ENCODE data around the gene FGF4. TPM values are rescaled to one million over a fixed set of nuclear protein-coding genes. Genes with fewer than 3 reads are reported as not detected.

FGF4 gene
- total RNA-seq, 2 donors from 2014 or later, result 0.27 to 3.5 TPM

GRCh38 chr11:69814411-69814810, 39.3 kb upstream of the FGF4 start:
- Histone ChIP-seq H3K27me3 (ENCODE audit: control insufficient read depth, insufficient read depth, low read length, poor library complexity, severe bottlenecking) (peaks cover 62% of the 10 kb centered on the region), H3K9ac (ENCODE audit: extremely low read depth, low read length, poor library complexity, severe bottlenecking) (no peak overlapping the region), H3K4me1 (ENCODE audit: control insufficient read depth, insufficient read depth, low read length) (peaks cover 3% of the 10 kb centered on the region), H3K4me3 (ENCODE audit: low read length) (no peak overlapping the region), H3K9me3 (ENCODE audit: control insufficient read depth, low read length) (no peaks in the 10 kb centered on the region), H3K27ac (ENCODE audit: low read depth, low read length) (no peak overlapping the region), H3K36me3 (ENCODE audit: control insufficient read depth, insufficient read depth, low read length) (no peaks in the 10 kb centered on the region)
- no peak for DNase-seq
- Mint-ChIP-seq H3K27ac (no peak overlapping the region), H3K27me3 (ENCODE audit: insufficient read depth) (peaks cover 70% of the 10 kb centered on the region), H3K4me1 (no peaks in the 10 kb centered on the region), H3K4me3 (no peak overlapping the region), H3K9me3 (no peaks in the 10 kb centered on the region), H3K36me3 (ENCODE audit: low read depth) (no peaks in the 10 kb centered on the region)
- no peak for TF ChIP-seq CTCF (conservative IDR thresholded peaks at IDR 0.05)
- 69 to 81% methylated on average over 3 to 6 of the region's 7 CpGs for WGBS, 2 experiments (ENCODE audit: insufficient coverage in 1 of 2, insufficient read length in 1 of 2)

DNA sequence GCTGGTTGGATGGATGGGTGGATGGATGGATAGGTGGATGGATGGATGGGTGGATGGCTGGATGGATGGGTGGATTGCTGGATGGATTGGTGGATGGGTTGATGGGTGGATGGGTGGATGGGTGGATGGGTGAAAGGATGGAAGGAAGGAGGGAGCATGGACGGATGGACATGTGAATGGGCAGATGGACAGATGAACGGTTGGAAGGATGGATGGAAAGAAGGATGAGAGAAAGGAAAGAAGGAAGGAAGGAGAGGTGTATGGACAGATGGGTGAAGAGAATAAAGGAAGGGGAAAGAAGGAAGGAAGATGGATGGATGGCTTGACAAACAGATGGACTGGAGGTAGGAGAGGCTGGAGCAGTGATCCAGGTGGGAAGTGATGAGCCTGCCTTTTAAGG, 38.7 kb upstream of the FGF4 start:
- H3K27ac ChIP-seq (ENCODE audit: low read depth, low read length), result no peak overlapping the region
- no peaks in the 10 kb centered on the region for H3K36me3 ChIP-seq (ENCODE audit: control insufficient read depth, insufficient read depth, low read length)
- no peak overlapping the region for H3K4me3 Mint-ChIP-seq
- H3K9me3 ChIP-seq (ENCODE audit: control insufficient read depth, low read length), result no peaks in the 10 kb centered on the region
- no peak for DNase-seq
- no peak overlapping the region for H3K9ac ChIP-seq (ENCODE audit: extremely low read depth, low read length, poor library complexity, severe bottlenecking)
- H3K4me1 Mint-ChIP-seq, result no peaks in the 10 kb centered on the region
- peaks cover 56% of the 10 kb centered on the region for H3K27me3 ChIP-seq (ENCODE audit: control insufficient read depth, insufficient read depth, low read length, poor library complexity, severe bottlenecking)
- peaks cover 65% of the 10 kb centered on the region for H3K27me3 Mint-ChIP-seq (ENCODE audit: insufficient read depth)
- H3K9me3 Mint-ChIP-seq, result no peaks in the 10 kb centered on the region
- H3K36me3 Mint-ChIP-seq (ENCODE audit: low read depth), result no peaks in the 10 kb centered on the region
- no peak for TF ChIP-seq CTCF (conservative IDR thresholded peaks at IDR 0.05)
- H3K4me1 ChIP-seq (ENCODE audit: control insufficient read depth, insufficient read depth, low read length), result peaks cover 3% of the 10 kb centered on the region
- H3K27ac Mint-ChIP-seq, result no peak overlapping the region
- no peak overlapping the region for H3K4me3 ChIP-seq (ENCODE audit: low read length)
- 87 to 90% methylated on average over 2 of the region's 2 CpGs for WGBS, 2 experiments (ENCODE audit: insufficient coverage in 1 of 2, insufficient read length in 1 of 2)

GRCh38 chr11:69812946-69813345, 37.8 kb upstream of the FGF4 start:
- Mint-ChIP-seq H3K27ac (no peak overlapping the region), H3K4me1 (peaks cover 3% of the 10 kb centered on the region), H3K27me3 (ENCODE audit: insufficient read depth) (peaks cover 63% of the 10 kb centered on the region), H3K36me3 (ENCODE audit: low read depth) (no peaks in the 10 kb centered on the region), H3K9me3 (no peaks in the 10 kb centered on the region), H3K4me3 (no peak overlapping the region)
- no peak for DNase-seq
- no peak for TF ChIP-seq CTCF (conservative IDR thresholded peaks at IDR 0.05)
- Histone ChIP-seq H3K4me3 (ENCODE audit: low read length) (no peak overlapping the region), H3K4me1 (ENCODE audit: control insufficient read depth, insufficient read depth, low read length) (peaks cover 3% of the 10 kb centered on the region), H3K27me3 (ENCODE audit: control insufficient read depth, insufficient read depth, low read length, poor library complexity, severe bottlenecking) (peaks cover 48% of the 10 kb centered on the region), H3K27ac (ENCODE audit: low read depth, low read length) (no peak overlapping the region), H3K9ac (ENCODE audit: extremely low read depth, low read length, poor library complexity, severe bottlenecking) (no peak overlapping the region), H3K9me3 (ENCODE audit: control insufficient read depth, low read length) (no peaks in the 10 kb centered on the region), H3K36me3 (ENCODE audit: control insufficient read depth, insufficient read depth, low read length) (no peaks in the 10 kb centered on the region)
- 70 to 85% methylated on average over 4 to 10 of the region's 10 CpGs for WGBS, 2 experiments (ENCODE audit: insufficient coverage in 1 of 2, insufficient read length in 1 of 2)
